H9 (cell line): Measurements from ENCODE around the gene SLC9A9. TPM values are rescaled to one million over a fixed set of nuclear protein-coding genes. Genes with fewer than 3 reads are reported as not detected.

Experiments
- DNase-seq: peaks from one replicate; pipeline ENCODE4 v3.0.0-alpha.2; 2017
- H2AFZ ChIP-seq: one replicate; pipeline ENCODE4 v1.6.1; 2013; ENCODE audit warnings: mild to moderate bottlenecking, low read length, control low read depth, moderate library complexity
- H2AK5ac ChIP-seq: 2 replicates; pipeline ENCODE4 v1.6.1; 2013; ENCODE audit warnings: low read length, control low read depth, mixed read lengths; ENCODE audit not compliant: insufficient read length
- H2BK120ac ChIP-seq: one replicate; pipeline ENCODE4 v1.6.1; 2013; ENCODE audit warnings: low read depth, mild to moderate bottlenecking, low read length, control low read depth, inconsistent platforms; ENCODE audit not compliant: poor library complexity, severe bottlenecking
- H2BK12ac ChIP-seq: 2 replicates; pipeline ENCODE4 v1.6.1; 2013; ENCODE audit warnings: low read length, control low read depth, mixed read lengths, low read depth; ENCODE audit not compliant: insufficient read length
- H2BK15ac ChIP-seq: 2 replicates; pipeline ENCODE4 v1.6.1; 2013; ENCODE audit warnings: low read depth, low read length, control low read depth
- H2BK20ac ChIP-seq: one replicate; pipeline ENCODE4 v1.6.1; 2013; ENCODE audit warnings: low read depth, mild to moderate bottlenecking, low read length, control low read depth, inconsistent platforms; ENCODE audit not compliant: poor library complexity, severe bottlenecking
- H2BK5ac ChIP-seq: 2 replicates; pipeline ENCODE4 v1.6.1; 2013; ENCODE audit warnings: low read length, control low read depth, mixed read lengths; ENCODE audit not compliant: insufficient read length
- H3K14ac ChIP-seq: 2 replicates; pipeline ENCODE4 v1.6.1; 2013; ENCODE audit warnings: low read length, control low read depth; ENCODE audit not compliant: insufficient read depth
- H3K18ac ChIP-seq: 2 replicates; pipeline ENCODE4 v1.6.1; 2013; ENCODE audit warnings: low read depth, mild to moderate bottlenecking, mixed read lengths, low read length, control low read depth; ENCODE audit not compliant: insufficient read length
- H3K23ac ChIP-seq: 2 replicates; pipeline ENCODE4 v1.6.1; 2013; ENCODE audit warnings: low read length, control low read depth, mixed read lengths, low read depth; ENCODE audit not compliant: insufficient read length
- H3K23me2 ChIP-seq: 2 replicates; pipeline ENCODE4 v1.6.1; 2013; ENCODE audit warnings: low read depth, mild to moderate bottlenecking, mixed read lengths, low read length, control low read depth; ENCODE audit not compliant: insufficient read length, poor library complexity, severe bottlenecking
- H3K27ac ChIP-seq: 2 replicates; pipeline ENCODE4 v1.5.1; 2013; ENCODE audit warnings: low read length, control low read depth, mixed read lengths, low read depth; ENCODE audit not compliant: insufficient read length
- H3K27me3 ChIP-seq: 2 replicates; pipeline ENCODE4 v1.6.1; 2013; ENCODE audit warnings: low read length, control low read depth, inconsistent platforms; ENCODE audit not compliant: insufficient read depth
- H3K4ac ChIP-seq: 2 replicates; pipeline ENCODE4 v1.6.1; 2013; ENCODE audit warnings: low read depth, mild to moderate bottlenecking, control low read depth, inconsistent platforms, low read length, moderate library complexity
- H3K4me1 ChIP-seq: 2 replicates; pipeline ENCODE4 v1.6.1; 2013; ENCODE audit warnings: low read length, control low read depth, inconsistent platforms; ENCODE audit not compliant: insufficient read depth
- H3K4me2 ChIP-seq: 2 replicates; pipeline ENCODE4 v1.6.1; 2013; ENCODE audit warnings: low read length, control low read depth, mixed read lengths; ENCODE audit not compliant: insufficient read length, insufficient read depth
- H3K56ac ChIP-seq: 2 replicates; pipeline ENCODE4 v1.6.1; 2013; ENCODE audit warnings: low read depth, mild to moderate bottlenecking, mixed read lengths, low read length, control low read depth; ENCODE audit not compliant: insufficient read length
- H3K79me1 ChIP-seq: 2 replicates; pipeline ENCODE4 v1.6.1; 2013; ENCODE audit warnings: low read depth, mild to moderate bottlenecking, moderate library complexity, low read length, control low read depth, inconsistent platforms; ENCODE audit not compliant: insufficient read depth, poor library complexity, severe bottlenecking
- H3K79me2 ChIP-seq: 2 replicates; pipeline ENCODE4 v1.6.1; 2013; ENCODE audit warnings: low read length, control low read depth, inconsistent platforms; ENCODE audit not compliant: insufficient read depth
- H3K9ac ChIP-seq: 2 replicates; pipeline ENCODE4 v1.6.1; 2013; ENCODE audit warnings: low read length, control low read depth, mixed read lengths; ENCODE audit not compliant: insufficient read length; ENCODE audit errors: extremely low read depth
- H3K9me3 ChIP-seq: one replicate; pipeline ENCODE4 v1.6.1; 2013; ENCODE audit warnings: low read depth, low read length, inconsistent platforms; ENCODE audit not compliant: control insufficient read depth
- H3T11ph ChIP-seq: one replicate; pipeline ENCODE4 v1.6.1; 2013; ENCODE audit warnings: mild to moderate bottlenecking, low read length, control low read depth, inconsistent platforms
- H4K20me1 ChIP-seq: one replicate; pipeline ENCODE4 v1.6.1; 2013; ENCODE audit not compliant: control insufficient read depth, insufficient read length, insufficient read depth
- H4K5ac ChIP-seq: 2 replicates; pipeline ENCODE4 v1.6.1; 2013; ENCODE audit warnings: low read depth, mild to moderate bottlenecking, mixed read lengths, low read length, control low read depth; ENCODE audit not compliant: insufficient read length
- H4K8ac ChIP-seq: replicated peaks from 2 replicates; pipeline ENCODE4 v1.6.1; 2013; ENCODE audit warnings: low read length, control low read depth, mixed read lengths, low read depth; ENCODE audit not compliant: insufficient read length
- H4K91ac ChIP-seq: 2 replicates; pipeline ENCODE4 v1.6.1; 2013; ENCODE audit warnings: low read depth, mild to moderate bottlenecking, moderate library complexity, mixed read lengths, low read length, control low read depth; ENCODE audit not compliant: insufficient read length
- H3K27ac Mint-ChIP-seq, 3 experiments: 2 replicates in 2 of 3; 3 replicates in 1 of 3; pipeline ENCODE4 v1.8.0; 2020 to 2021; ENCODE audit warnings: mixed read lengths in 3 of 3, mild to moderate bottlenecking in 1 of 3, moderate library complexity in 1 of 3
- H3K27me3 Mint-ChIP-seq: 2 replicates; pipeline ENCODE4 v1.8.0; 2021; ENCODE audit warnings: low read depth, mild to moderate bottlenecking, moderate library complexity, mixed read lengths
- H3K36me3 Mint-ChIP-seq, 3 experiments: 2 replicates in 2 of 3; 3 replicates in 1 of 3; pipeline ENCODE4 v1.8.0; 2020 to 2021; ENCODE audit warnings: low read depth in 3 of 3, mixed read lengths in 3 of 3; ENCODE audit not compliant: insufficient read depth in 1 of 3
- H3K4me1 Mint-ChIP-seq, 2 experiments: 2 replicates each; pipeline ENCODE4 v1.8.0; 2020; ENCODE audit warnings: mixed read lengths in 2 of 2
- H3K4me3 Mint-ChIP-seq, 2 experiments: 2 replicates in 1 of 2; 3 replicates in 1 of 2; pipeline ENCODE4 v1.8.0; 2020 to 2021; ENCODE audit warnings: mild to moderate bottlenecking in 2 of 2, mixed read lengths in 2 of 2, moderate library complexity in 1 of 2
- H3K9me3 Mint-ChIP-seq, 2 experiments: 2 replicates in 1 of 2; 3 replicates in 1 of 2; pipeline ENCODE4 v1.8.0; 2020; ENCODE audit warnings: mild to moderate bottlenecking in 2 of 2, mixed read lengths in 2 of 2, moderate library complexity in 1 of 2
- CTCF ChIP-seq: fragments of 200-600 bp; sonication (generic); conservative IDR thresholded peaks from 3 replicates; pipeline ENCODE4 v1.8.0; 2021; ENCODE audit warnings: antibody characterized with exemption, mild to moderate bottlenecking
- WGBS: extraction: QIAGEN DNeasy Blood & Tissue Kit; methylation state at CpG from one replicate; pipeline ENCODE4 v1.1.7; 2013; ENCODE audit warnings: missing lambda C conversion rate, low lambda C conversion rate, mixed read lengths; ENCODE audit not compliant: insufficient read length; ENCODE audit errors: extremely low coverage; 5-methylcytosine and 5-hydroxymethylcytosine counted together
- total RNA-seq: library from RNA; stranded (reverse); gene quantifications from 2 replicates; pipeline ENCODE4 v1.2.1, GENCODE V29; 2021

The SLC9A9 gene
- total RNA-seq, 1 experiment from 2014 or later, result 0.35 TPM

GRCh38 chr3:143661677-143662076 lies 186.6 kb downstream of the SLC9A9 start:
- H3K23ac ChIP-seq, result no peak overlapping the region
- no peak overlapping the region for H3T11ph ChIP-seq
- no peak overlapping the region for H3K9ac ChIP-seq
- peaks cover 4% of the 10 kb centered on the region for H3K27me3 Mint-ChIP-seq
- no peak overlapping the region for H4K5ac ChIP-seq
- H3K9me3 Mint-ChIP-seq, result peaks cover 11 to 25% of the 10 kb centered on the region in 2 experiments; a peak in 4 of 5 replicates
- H3K56ac ChIP-seq, result no peak overlapping the region
- no peak overlapping the region for H3K4me3 Mint-ChIP-seq
- no peak overlapping the region for H3K4ac ChIP-seq
- peaks cover 2 to 11% (median 4%) of the 10 kb centered on the region in 3 experiments; a peak in 5 of 7 replicates for H3K36me3 Mint-ChIP-seq
- H2BK120ac ChIP-seq, result no peak overlapping the region
- H3K9me3 ChIP-seq, result no peaks in the 10 kb centered on the region
- no peak overlapping the region for H3K27ac ChIP-seq
- no peak overlapping the region for H2AFZ ChIP-seq
- peaks cover 5% of the 10 kb centered on the region in 2 experiments for H3K4me1 Mint-ChIP-seq
- no peak overlapping the region for H3K14ac ChIP-seq
- no peaks in the 10 kb centered on the region for H3K4me1 ChIP-seq
- no peaks in the 10 kb centered on the region for H4K20me1 ChIP-seq
- no peak overlapping the region; a peak in 1 of 7 replicates for H3K27ac Mint-ChIP-seq
- H2BK5ac ChIP-seq, result no peak overlapping the region
- no peaks in the 10 kb centered on the region for H3K23me2 ChIP-seq
- no peaks in the 10 kb centered on the region for H3K79me1 ChIP-seq
- no peak overlapping the region for H2BK20ac ChIP-seq
- no CpG with 5 or more reads among the region's 3 CpGs for WGBS
- no peak overlapping the region for H3K18ac ChIP-seq
- H3K4me2 ChIP-seq, result no peak overlapping the region
- no peak for TF ChIP-seq CTCF
- no peak overlapping the region for H4K8ac ChIP-seq
- DNase-seq, result no peak
- no peaks in the 10 kb centered on the region for H3K79me2 ChIP-seq
- H4K91ac ChIP-seq, result no peak overlapping the region
- H2BK12ac ChIP-seq, result no peak overlapping the region
- H2BK15ac ChIP-seq, result no peak overlapping the region
- H2AK5ac ChIP-seq, result no peak overlapping the region
- no peaks in the 10 kb centered on the region for H3K27me3 ChIP-seq
